NCI-H510A (cell line): ENCODE measurements around the gene C4B.

Source experiments
- DNase-seq: peaks from one replicate; lab custom pipeline; 2025; lab: John Stamatoyannopoulos, UW

C4B gene

GRCh38 chr6:32082935-32083334, 68.3 kb downstream of the C4B start:
- no peak for DNase-seq

GRCh38 chr6:32083812-32084768, 69.5 kb downstream of the C4B start:
- DNase-seq = no peak

- DNase-seq = no peak
Observed at GRCh38 chr6:32084780-32085179, 70.2 kb downstream of the C4B start.
